Fibroblast of skin of left biceps (primary cell): Measurements from ENCODE around the gene CHRNA1.
"Not testable (repeated sequence)": the region's sequence is repeated elsewhere in the genome, so short reads cannot be mapped to it uniquely, and the experiment has no call there.

ENCODE experiments used
- DNase-seq, 2 experiments: peaks; one replicate each; pipeline ENCODE4 v3.0.0-alpha.2; 2013; ENCODE audit warnings: low read depth in 2 of 2

Gene CHRNA1

DNA sequence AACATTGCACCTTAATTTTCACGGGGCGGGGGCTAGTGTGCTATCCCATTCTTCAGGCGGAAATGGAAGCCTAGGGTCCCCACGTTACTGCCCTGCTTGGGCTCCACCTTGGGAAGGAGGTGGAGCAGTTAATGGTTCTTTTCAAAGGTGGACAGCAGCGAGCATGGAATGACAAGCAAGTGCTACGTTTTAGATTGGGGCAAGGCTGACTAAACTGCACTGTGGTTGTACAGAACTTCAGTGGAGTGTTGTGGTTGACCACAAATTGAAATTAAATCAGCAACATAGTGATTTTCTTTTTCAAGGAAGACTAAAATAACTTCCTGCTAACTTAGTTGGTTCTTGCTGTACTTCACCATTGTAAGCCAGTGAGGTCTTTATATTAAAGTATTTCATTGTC is 47.0 kb downstream of the CHRNA1 start:
- peak; percentile 16 to 44 for DNase-seq

DNA sequence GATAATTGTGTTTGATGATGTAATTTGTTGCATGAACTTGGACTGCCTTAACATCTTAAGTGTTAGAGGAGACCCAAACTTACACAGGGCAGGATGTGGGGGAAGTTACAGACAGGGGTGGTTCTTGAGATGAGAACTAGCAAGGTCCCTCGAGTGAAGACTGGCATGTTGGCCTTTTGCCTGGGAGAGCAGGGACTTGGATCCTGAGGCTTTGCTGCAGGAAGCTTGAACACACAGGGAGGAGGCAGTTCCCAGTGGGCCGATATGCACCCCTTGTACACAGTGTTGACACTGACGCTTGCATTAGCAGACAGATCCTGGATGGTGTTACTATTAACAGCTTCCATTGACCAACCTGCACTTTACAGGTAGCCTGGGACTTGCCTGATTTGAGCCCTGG is 47.5 kb downstream of the CHRNA1 start:
- no peak for DNase-seq

DNA sequence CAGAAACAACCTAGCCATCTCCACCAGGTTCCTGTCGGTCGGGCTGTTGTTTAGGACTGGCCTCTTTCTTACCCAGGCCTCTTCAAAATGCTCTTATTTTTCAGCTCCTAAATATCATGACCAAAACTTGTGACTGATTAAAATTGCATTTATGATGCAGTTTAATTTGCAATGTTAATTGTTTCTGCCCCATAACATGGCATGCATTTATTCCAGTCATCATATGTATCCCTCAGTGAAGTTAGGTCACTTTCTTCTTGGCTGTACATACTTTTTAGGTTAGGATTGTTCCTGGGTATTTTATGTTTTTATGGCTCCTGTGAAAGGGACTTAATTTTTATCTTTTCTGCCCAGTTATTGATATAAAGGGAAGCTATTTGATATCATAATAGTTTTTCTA is 50.6 kb downstream of the CHRNA1 start:
- no peak for DNase-seq

DNA sequence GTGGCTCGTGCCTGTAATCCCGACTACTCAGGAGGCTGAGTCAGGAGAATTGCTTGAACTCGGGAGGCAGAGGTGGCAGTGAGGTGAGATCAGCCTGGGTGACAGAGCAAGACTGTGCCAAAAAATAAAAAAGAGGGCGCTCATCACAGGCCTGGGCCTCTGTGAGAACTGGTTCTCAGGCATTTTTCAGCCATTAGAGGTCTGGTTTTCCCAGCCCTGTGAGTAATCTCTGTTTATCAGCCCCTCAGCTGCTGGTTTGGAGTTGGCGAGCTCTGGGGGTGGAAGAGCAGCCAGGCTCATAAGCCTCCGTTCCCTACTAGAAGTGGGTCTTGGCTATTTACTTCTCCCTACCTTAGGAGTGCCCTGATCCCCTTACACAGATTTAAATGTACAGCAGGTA is 53.1 kb downstream of the CHRNA1 start:
- DNase-seq = no peak

DNA sequence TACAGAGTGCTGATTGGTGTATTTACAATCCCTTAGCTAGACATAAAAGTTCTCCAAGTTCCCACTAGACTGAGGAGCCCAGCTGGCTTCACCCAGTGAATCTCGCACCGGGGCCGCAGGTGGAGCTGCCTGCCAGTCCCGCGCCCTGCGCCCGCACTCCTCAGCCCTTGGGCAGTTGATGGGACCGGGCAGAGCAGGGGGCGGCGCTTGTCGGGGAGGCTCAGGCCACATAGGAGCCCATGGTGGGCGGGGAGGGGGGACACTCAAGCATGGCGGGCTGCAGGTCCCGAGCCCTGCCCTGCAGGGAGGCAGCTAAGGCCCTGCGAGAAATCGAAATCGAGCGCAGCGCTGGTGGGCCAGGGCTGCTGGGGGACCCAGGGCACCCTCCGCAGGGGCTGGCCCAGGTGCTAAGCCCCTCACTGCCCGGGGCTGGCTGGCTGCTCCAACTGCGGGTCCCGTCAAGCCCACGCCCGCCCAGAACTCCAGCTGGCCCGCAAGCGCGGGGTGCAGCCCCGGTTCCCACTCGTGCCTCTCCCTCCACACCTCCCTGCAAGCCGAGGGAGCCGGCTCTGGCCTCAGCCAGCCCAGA is 54.8 kb downstream of the CHRNA1 start:
- not testable (repeated sequence) for DNase-seq

DNA sequence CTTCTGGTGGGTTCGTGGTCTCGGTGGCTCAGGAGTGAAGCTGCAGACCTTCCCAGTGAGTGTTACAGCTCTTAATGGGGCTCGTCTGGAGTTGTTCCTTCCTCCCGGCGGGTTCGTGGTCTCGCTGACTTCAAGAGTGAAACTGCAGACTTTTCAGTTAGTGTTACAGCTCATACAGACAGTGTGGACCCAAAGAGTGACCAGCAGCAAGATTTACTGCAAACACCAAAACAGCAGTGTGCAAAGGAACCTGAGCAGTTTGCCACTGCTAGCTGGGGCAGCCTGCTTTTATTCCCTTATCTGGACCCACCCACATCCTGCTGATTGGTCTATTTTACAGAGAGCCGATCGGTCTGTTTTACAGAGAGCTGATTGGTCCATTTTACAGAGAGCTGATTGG is 55.6 kb downstream of the CHRNA1 start:
- no peak for DNase-seq

DNA sequence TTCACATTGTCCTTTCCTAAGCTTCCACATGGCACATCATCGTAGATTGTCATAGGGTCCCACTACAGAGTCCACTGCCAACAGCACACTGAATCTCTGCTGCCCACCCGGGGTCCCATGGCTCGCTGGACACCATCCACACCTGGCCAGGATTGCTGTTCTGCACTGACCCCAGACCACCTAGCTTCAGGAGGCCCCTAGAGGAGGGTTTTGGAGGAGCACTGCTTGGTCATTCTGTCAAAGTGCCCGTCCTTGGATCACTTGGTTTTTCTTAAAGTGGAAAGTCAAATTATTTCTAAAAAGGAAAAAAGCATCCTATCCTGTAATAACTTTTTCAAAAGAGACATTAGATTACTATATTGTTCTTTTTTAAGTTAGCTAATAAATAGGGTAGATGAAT is 59.0 kb downstream of the CHRNA1 start:
- no peak for DNase-seq

DNA sequence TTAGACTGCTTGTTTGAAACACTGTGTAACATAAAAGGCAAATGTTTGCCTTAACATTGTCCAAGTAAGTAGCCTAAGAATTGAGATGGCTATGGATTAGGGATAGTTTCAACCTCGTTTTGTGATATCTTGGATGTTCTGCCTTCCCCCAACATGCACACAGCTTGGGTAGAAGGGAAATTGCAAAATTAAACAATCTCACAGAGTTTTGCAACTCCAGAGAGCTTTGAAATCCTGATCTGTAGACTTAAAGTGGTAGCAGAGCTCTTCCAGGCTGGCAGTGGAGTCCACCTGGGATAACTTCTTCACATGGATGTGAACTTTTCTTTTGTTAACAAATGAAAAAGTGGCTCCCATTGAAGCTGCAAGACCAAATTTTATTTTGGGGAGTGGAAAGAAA is 59.6 kb downstream of the CHRNA1 start:
- no peak for DNase-seq

DNA sequence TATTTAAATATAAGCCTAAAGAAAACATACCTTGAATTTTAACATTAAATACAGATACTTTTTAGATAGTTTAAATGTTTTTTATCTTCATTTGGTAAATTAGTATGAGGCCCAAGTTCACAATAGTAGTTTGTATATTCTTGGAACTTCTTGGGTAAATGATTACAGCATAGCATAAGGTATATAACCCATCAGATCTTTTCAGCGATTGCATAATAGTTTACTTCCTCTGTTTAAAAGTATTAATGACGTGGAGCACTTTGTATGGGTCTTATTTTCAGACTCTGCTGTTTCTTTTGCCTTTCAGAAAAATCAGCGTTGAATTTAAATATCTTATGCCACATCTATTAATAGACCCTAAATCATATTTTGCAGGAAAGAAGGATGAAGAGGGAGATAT is 60.2 kb downstream of the CHRNA1 start:
- no peak for DNase-seq

DNA sequence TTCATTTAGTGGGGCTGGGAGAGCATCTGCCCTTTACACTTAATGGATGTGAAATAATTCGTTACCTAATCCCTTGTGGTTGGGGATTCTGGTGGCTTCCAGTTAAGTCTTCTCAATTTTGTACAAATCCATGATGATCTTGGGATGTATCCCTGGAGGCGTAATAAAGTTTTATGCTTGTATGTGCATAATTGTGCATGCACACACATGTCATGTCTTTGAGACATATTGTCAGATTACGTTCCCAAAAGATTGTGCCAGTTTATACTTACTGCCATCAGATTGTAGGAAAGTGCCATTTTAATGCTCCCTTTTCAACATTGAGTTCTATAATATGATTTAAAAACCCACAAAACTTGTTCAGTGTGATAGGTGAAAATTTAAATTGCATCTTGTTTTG is 60.8 kb downstream of the CHRNA1 start:
- no peak for DNase-seq

DNA sequence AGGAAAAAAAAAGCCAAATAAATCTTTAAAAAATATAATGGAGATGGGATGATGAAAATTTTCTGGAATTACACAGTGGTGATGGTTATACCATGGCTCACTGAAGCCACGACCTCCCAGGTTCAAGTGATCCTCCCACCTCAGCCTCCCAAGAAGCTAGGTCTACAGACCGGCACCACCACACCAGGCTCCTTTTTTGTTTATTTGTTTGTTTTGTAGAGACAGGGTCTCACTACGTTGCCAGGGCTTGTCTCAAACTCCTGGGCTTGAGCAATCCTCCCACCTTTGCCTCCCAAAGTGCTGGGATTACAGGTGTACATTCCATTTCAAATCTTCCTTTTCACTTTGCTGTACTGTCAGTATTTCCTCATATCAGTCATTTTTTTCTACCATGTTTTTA is 61.7 kb downstream of the CHRNA1 start:
- no peak for DNase-seq

DNA sequence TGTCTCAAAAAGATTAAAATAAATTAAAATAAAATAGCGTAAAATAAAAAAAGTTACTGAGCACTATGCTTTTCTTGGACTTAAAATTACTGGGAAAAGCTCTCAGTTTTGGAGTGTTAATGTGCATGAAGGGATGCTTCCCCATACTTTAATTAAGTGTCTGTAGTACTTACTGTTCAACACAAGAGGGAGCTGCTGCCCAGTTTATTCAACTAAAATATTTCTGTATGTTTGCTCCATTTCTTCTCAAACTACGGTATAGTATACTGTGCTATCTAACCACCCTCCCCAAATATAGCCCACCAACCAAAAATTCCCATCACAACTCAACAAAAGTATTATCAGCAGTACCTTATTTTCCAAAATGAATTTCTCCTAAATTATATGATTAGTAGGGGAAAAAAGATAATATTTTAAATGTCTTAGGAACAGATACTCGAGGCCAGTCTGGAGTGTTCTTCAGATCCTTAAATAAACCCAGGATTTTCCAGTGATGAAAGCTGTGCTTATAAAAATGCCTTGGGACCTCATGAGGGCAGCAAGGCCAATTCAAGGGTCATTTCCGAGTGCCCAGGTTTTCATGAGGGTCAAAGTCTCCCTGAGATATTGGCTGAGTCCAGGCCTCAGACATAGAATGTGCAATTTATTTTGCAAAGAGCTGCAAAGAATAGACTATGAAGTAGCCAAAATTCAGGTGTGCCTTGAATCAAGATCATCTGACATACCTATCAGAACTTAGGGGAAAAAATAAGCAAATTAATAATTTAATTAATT is 64.1 kb downstream of the CHRNA1 start:
- DNase-seq = no peak
